Hepatocyte (in vitro differentiated cells): Measurements from ENCODE around the gene TTBK2. TPM values are rescaled to one million over a fixed set of nuclear protein-coding genes. Genes with fewer than 3 reads are reported as not detected.

Experiments
- DNase-seq: peaks from one replicate; pipeline ENCODE4 v3.0.0-alpha.2; 2016; ENCODE audit warnings: low spot score
- H2AFZ ChIP-seq: fragments of 200-600 bp; sonication (generic); 2 replicates; pipeline ENCODE4 v1.6.0; 2016; ENCODE audit warnings: antibody characterized with exemption, mild to moderate bottlenecking
- H3K27ac ChIP-seq: fragments of 200-600 bp; sonication (generic); 2 replicates; pipeline ENCODE4 v1.5.1; 2016; ENCODE audit warnings: mild to moderate bottlenecking
- H3K27me3 ChIP-seq: fragments of 200-600 bp; sonication (generic); 2 replicates; pipeline ENCODE4 v1.6.1; 2016
- H3K36me3 ChIP-seq: fragments of 200-600 bp; sonication (generic); replicated peaks from 2 replicates; pipeline ENCODE4 v1.5.1; 2016; ENCODE audit warnings: low read depth; ENCODE audit not compliant: insufficient read depth
- H3K4me1 ChIP-seq: fragments of 200-600 bp; sonication (generic); 2 replicates; pipeline ENCODE4 v1.5.1; 2016; ENCODE audit warnings: mild to moderate bottlenecking, moderate library complexity; ENCODE audit not compliant: insufficient read depth
- H3K4me2 ChIP-seq: fragments of 200-600 bp; sonication (generic); 2 replicates; pipeline ENCODE4 v1.6.0; 2016
- H3K4me3 ChIP-seq: fragments of 200-600 bp; sonication (generic); 2 replicates; pipeline ENCODE4 v1.5.1; 2016; ENCODE audit warnings: mild to moderate bottlenecking
- H3K79me2 ChIP-seq: fragments of 200-600 bp; sonication (generic); 2 replicates; pipeline ENCODE4 v1.6.0; 2017; ENCODE audit warnings: mild to moderate bottlenecking
- H3K9me2 ChIP-seq: fragments of 200-600 bp; sonication (generic); replicated peaks from 2 replicates; pipeline ENCODE4 v1.6.0; 2017; ENCODE audit warnings: mild to moderate bottlenecking; ENCODE audit not compliant: insufficient read depth
- H3K9me3 ChIP-seq: fragments of 200-600 bp; sonication (generic); 2 replicates; pipeline ENCODE4 v1.5.1; 2016; ENCODE audit warnings: low read depth, mild to moderate bottlenecking
- H4K20me1 ChIP-seq: fragments of 200-600 bp; sonication (generic); 2 replicates; pipeline ENCODE4 v1.6.0; 2016; ENCODE audit warnings: mild to moderate bottlenecking; ENCODE audit not compliant: insufficient read depth, poor library complexity, severe bottlenecking
- CTCF ChIP-seq: fragments of 200-600 bp; sonication (generic); IDR thresholded peaks from 2 replicates; pipeline ENCODE4 v1.5.1; 2016; ENCODE audit warnings: antibody characterized with exemption, mild to moderate bottlenecking; ENCODE audit not compliant: poor library complexity
- EZH2 ChIP-seq: fragments of 200-600 bp; sonication (generic); IDR thresholded peaks from 2 replicates; pipeline ENCODE4 v1.6.1; 2016; ENCODE audit warnings: antibody characterized with exemption, mild to moderate bottlenecking, borderline replicate concordance
- EZH2phosphoT487 ChIP-seq: fragments of 200-600 bp; sonication (generic); IDR thresholded peaks from one replicate; pipeline ENCODE4 v1.6.1; 2018; ENCODE audit warnings: antibody characterized with exemption, mild to moderate bottlenecking, low read depth, moderate library complexity; ENCODE audit not compliant: unreplicated experiment, severe bottlenecking
- WGBS: methylation state at CpG from one replicate; pipeline ENCODE4 v1.1.6; 2016; ENCODE audit warnings: low lambda C conversion rate; ENCODE audit errors: missing lambda C conversion rate; 5-methylcytosine and 5-hydroxymethylcytosine counted together
- polyA plus RNA-seq: library from polyadenylated mRNA; unstranded; fragments of >200 nt; fragmentation: Nextera tagmentation; extraction: Ambion mirVana; gene quantifications from 2 replicates; pipeline ENCODE4 v1.2.1, GENCODE V29; 2016
- total RNA-seq: library from RNA; depleted of rRNA; stranded (reverse); fragments of >200 nt; gene quantifications from 2 replicates; pipeline ENCODE4 v1.2.3, GENCODE V29; 2014

TTBK2 gene
- total and polyA plus RNA-seq, 2 experiments from 2014 or later, result 3.8 to 8.5 TPM

GRCh38 chr15:42712584-42712983, 208.0 kb downstream of the TTBK2 start:
- Histone ChIP-seq H3K4me1 (no peaks in the 10 kb centered on the region), H3K79me2 (no peaks in the 10 kb centered on the region), H3K9me2 (no peaks in the 10 kb centered on the region), H3K27me3 (no peaks in the 10 kb centered on the region), H3K4me3 (no peak overlapping the region), H3K4me2 (no peak overlapping the region), H3K27ac (no peak overlapping the region), H2AFZ (no peak overlapping the region), H3K36me3 (no peaks in the 10 kb centered on the region), H3K9me3 (no peaks in the 10 kb centered on the region), H4K20me1 (no peaks in the 10 kb centered on the region)
- 91% methylated on average over 4 of the region's 4 CpGs for WGBS
- no peak for TF ChIP-seq CTCF
- TF ChIP-seq EZH2phosphoT487, result no peak
- no peak for TF ChIP-seq EZH2
- DNase-seq, result no peak

GRCh38 chr15:42711746-42712145, 208.8 kb downstream of the TTBK2 start:
- no peak overlapping the region for H3K4me2 ChIP-seq
- no peak overlapping the region for H3K4me3 ChIP-seq
- H3K9me3 ChIP-seq, result no peaks in the 10 kb centered on the region
- no peaks in the 10 kb centered on the region for H3K36me3 ChIP-seq
- no peak overlapping the region for H3K27ac ChIP-seq
- no peaks in the 10 kb centered on the region for H3K4me1 ChIP-seq
- no peak overlapping the region for H2AFZ ChIP-seq
- H3K79me2 ChIP-seq, result no peaks in the 10 kb centered on the region
- TF ChIP-seq EZH2phosphoT487, result no peak
- no peak for TF ChIP-seq EZH2
- no peak for TF ChIP-seq CTCF
- WGBS, result 91% methylated on average over 3 of the region's 3 CpGs
- no peak for DNase-seq
- no peaks in the 10 kb centered on the region for H4K20me1 ChIP-seq
- no peaks in the 10 kb centered on the region for H3K9me2 ChIP-seq
- H3K27me3 ChIP-seq, result no peaks in the 10 kb centered on the region

GRCh38 chr15:42710662-42711061, 209.9 kb downstream of the TTBK2 start:
- no peaks in the 10 kb centered on the region for H3K9me3 ChIP-seq
- H3K27ac ChIP-seq, result no peak overlapping the region
- H3K9me2 ChIP-seq, result no peaks in the 10 kb centered on the region
- no peaks in the 10 kb centered on the region for H3K27me3 ChIP-seq
- no peaks in the 10 kb centered on the region for H3K36me3 ChIP-seq
- 86% methylated on average over 2 of the region's 2 CpGs for WGBS
- no peak overlapping the region for H2AFZ ChIP-seq
- no peak for DNase-seq
- TF ChIP-seq EZH2 (no peak), EZH2phosphoT487 (no peak), CTCF (no peak)
- H3K79me2 ChIP-seq, result no peaks in the 10 kb centered on the region
- no peak overlapping the region for H3K4me2 ChIP-seq
- H3K4me1 ChIP-seq, result no peaks in the 10 kb centered on the region
- no peaks in the 10 kb centered on the region for H4K20me1 ChIP-seq
- no peak overlapping the region for H3K4me3 ChIP-seq
